ENCODE data around the gene MEI4. TPM values are rescaled to one million over a fixed set of nuclear protein-coding genes. Genes with fewer than 3 reads are reported as not detected.

MEI4 gene
- total and polyA plus RNA-seq, 2 of the 8 experiments (the other 6 are each of a cell fraction or from before 2014, with no cell fraction given): 0.05 to 0.24 TPM

- TF ChIP-seq CEBPB (IDR thresholded peaks at IDR 0.05; ENCODE audit: low read depth, low read length): no peak
- TF ChIP-seq BACH1 (IDR thresholded peaks at IDR 0.05; ENCODE audit: low read length): no peak
- TF ChIP-seq SIN3A (conservative IDR thresholded peaks at IDR 0.05 in 1 of 2, IDR thresholded peaks at IDR 0.05 in 1 of 2; ENCODE audit: low read depth in 1 of 2, low read length in 2 of 2): no peak
- TF ChIP-seq TEAD4 (IDR thresholded peaks at IDR 0.05; ENCODE audit: low read depth, low read length): no peak
- TF ChIP-seq TCF12 (IDR thresholded peaks at IDR 0.05; ENCODE audit: low read depth, low read length): no peak
- no peak for TF ChIP-seq CHD7 (IDR thresholded peaks at IDR 0.05; ENCODE audit: insufficient replicate concordance, low read length)
- no peak for TF ChIP-seq POLR2A (IDR thresholded peaks at IDR 0.05; ENCODE audit: control extremely low read depth in 1 of 2, low read depth in 2 of 2, low read length in 2 of 2)
- TF ChIP-seq RNF2 (IDR thresholded peaks at IDR 0.05; ENCODE audit: borderline replicate concordance, low read depth, low read length, missing control alignments, poor library complexity, severe bottlenecking): no peak
These were observed 8.6 kb upstream of the MEI4 start (continued) for GRCh38 chr6:77644102-77644705.

Measured in H1 (cell line).